ENCODE results near the gene TLE3.

TLE3 gene

GRCh38 chr15:69998541-69999391 lies 99.0 kb downstream of the TLE3 start:
- DNase-seq, result no peak

GRCh38 chr15:69997813-69998212 lies 99.9 kb downstream of the TLE3 start:
- DNase-seq, result no peak

Data from DMS 273 treated with DMSO at 0.1 percent for 48 hours (cell line).